Measurements from ENCODE around the gene KRTAP4-5. TPM values are rescaled to one million over a fixed set of nuclear protein-coding genes. Genes with fewer than 3 reads are reported as not detected.
A peak's percentile ranks its signal among the peaks of the same experiment; 100 is the strongest.
"Not testable (repeated sequence)": the region's sequence is repeated elsewhere in the genome, so short reads cannot be mapped to it uniquely, and the experiment has no call there.

The KRTAP4-5 gene
- total RNA-seq, 2 donors from 2014 or later, result not detected

GRCh38 chr17:41107941-41108450 is 41.6 kb downstream of the KRTAP4-5 start:
- H3K4me3 Mint-ChIP-seq, result peak overlapping the region; percentile 27

GRCh38 chr17:41105347-41105746 is 44.3 kb downstream of the KRTAP4-5 start, which contains the start of gene KRTAP4-9:
KRTAP4-9 (plus strand) TSS chr17:41105389; CDS start chr17:41105389, 0 bp downstream.
- H3K4me3 Mint-ChIP-seq, result not testable (repeated sequence)

More at GRCh38 chr17:41107941-41108450, 41.6 kb downstream of the KRTAP4-5 start:
- H3K27me3 Mint-ChIP-seq, result no peaks in the 10 kb centered on the region
- H3K4me1 Mint-ChIP-seq, result peaks cover 5% of the 10 kb centered on the region
- H3K36me3 Mint-ChIP-seq (ENCODE audit: low read depth), result no peaks in the 10 kb centered on the region
- no peak for ATAC-seq (replicated peaks)
- no peak overlapping the region for H3K27ac Mint-ChIP-seq
- no peaks in the 10 kb centered on the region for H3K9me3 Mint-ChIP-seq

GRCh38 chr17:41104386-41105038 is 45.1 kb downstream of the KRTAP4-5 start:
- H3K9me3 Mint-ChIP-seq; H3K27me3 Mint-ChIP-seq; H3K4me3 Mint-ChIP-seq; H3K27ac Mint-ChIP-seq; H3K4me1 Mint-ChIP-seq; H3K36me3 Mint-ChIP-seq (ENCODE audit: low read depth): not testable (repeated sequence)
- peak; percentile 73 for ATAC-seq (replicated peaks)

More at GRCh38 chr17:41105347-41105746, 44.3 kb downstream of the KRTAP4-5 start, which contains the start of gene KRTAP4-9:
- H3K9me3 Mint-ChIP-seq; ATAC-seq (replicated peaks); H3K27me3 Mint-ChIP-seq; H3K27ac Mint-ChIP-seq; H3K36me3 Mint-ChIP-seq (ENCODE audit: low read depth); H3K4me1 Mint-ChIP-seq: not testable (repeated sequence)

- Mint-ChIP-seq H3K9me3 (no peaks in the 10 kb centered on the region), H3K27ac (no peak overlapping the region), H3K27me3 (no peaks in the 10 kb centered on the region), H3K36me3 (ENCODE audit: low read depth) (no peaks in the 10 kb centered on the region), H3K4me1 (peaks cover 5% of the 10 kb centered on the region), H3K4me3 (no peak overlapping the region)
- ATAC-seq (replicated peaks), result no peak
These were observed 45.7 kb downstream of the KRTAP4-5 start for GRCh38 chr17:41103896-41104295.

- Mint-ChIP-seq H3K27ac (no peak within 1 kb of the TSS), H3K4me1 (peaks cover 5% of the 10 kb centered on the region), H3K9me3 (no peaks in the 10 kb centered on the region), H3K36me3 (ENCODE audit: low read depth) (no peaks in the 10 kb centered on the region), H3K27me3 (peaks cover 11% of the 10 kb centered on the region), H3K4me3 (no peak within 1 kb of the TSS)
- no peak for ATAC-seq (replicated peaks)
These were observed 47.9 kb downstream of the KRTAP4-5 start, which contains the start of gene KRTAP4-16 for GRCh38 chr17:41101586-41102259. KRTAP4-16 (minus strand) TSS chr17:41102209; CDS start chr17:41102209, 0 bp downstream.

- not testable (repeated sequence) for H3K36me3 Mint-ChIP-seq (ENCODE audit: low read depth); ATAC-seq (replicated peaks)
These were observed 49.7 kb downstream of the KRTAP4-5 start for GRCh38 chr17:41099682-41100480.

More at GRCh38 chr17:41099682-41100480, 49.7 kb downstream of the KRTAP4-5 start:
- not testable (repeated sequence) for H3K4me3 Mint-ChIP-seq, H3K9me3 Mint-ChIP-seq, H3K4me1 Mint-ChIP-seq, H3K27ac Mint-ChIP-seq
- H3K27me3 Mint-ChIP-seq, result peaks cover 15% of the 10 kb centered on the region

Other genes starting within 250 kb of the KRTAP4-5 start
- under 1 TPM in 1 of 2 donors, not detected in 1; 0.50 TPM for gene KRT23, start 212.2 kb downstream of the KRTAP4-5 start, total RNA-seq
- gene KRT39, start 182.9 kb downstream of the KRTAP4-5 start, total RNA-seq, result not detected
- gene KRT40, start 165.5 kb downstream of the KRTAP4-5 start, total RNA-seq, result not detected
- gene KRTAP3-3, start 155.7 kb downstream of the KRTAP4-5 start, total RNA-seq, result not detected
- not detected for gene KRTAP3-2, start 149.9 kb downstream of the KRTAP4-5 start, total RNA-seq
- gene KRTAP3-1, start 140.7 kb downstream of the KRTAP4-5 start, total RNA-seq, result not detected
- gene KRTAP1-5, start 122.6 kb downstream of the KRTAP4-5 start, total RNA-seq, result not detected
- not detected for gene KRTAP1-4, start 119.6 kb downstream of the KRTAP4-5 start, total RNA-seq
- gene KRTAP1-3, start 115.0 kb downstream of the KRTAP4-5 start, total RNA-seq, result not detected
- gene KRTAP1-1, start 108.4 kb downstream of the KRTAP4-5 start, total RNA-seq, result not detected
- gene KRTAP2-1, start 102.5 kb downstream of the KRTAP4-5 start, total RNA-seq, result not detected
- not detected for gene KRTAP2-2, start 94.6 kb downstream of the KRTAP4-5 start, total RNA-seq
- gene KRTAP2-3, start 89.7 kb downstream of the KRTAP4-5 start, total RNA-seq, result not detected
- gene KRTAP2-4, start 83.9 kb downstream of the KRTAP4-5 start, total RNA-seq, result not detected
- not detected for gene KRTAP4-7, start 65.7 kb downstream of the KRTAP4-5 start, total RNA-seq
- gene KRTAP4-8, start 51.7 kb downstream of the KRTAP4-5 start, total RNA-seq, result not detected
- gene KRTAP4-16, start 47.6 kb downstream of the KRTAP4-5 start, total RNA-seq, result not detected
- not detected for gene KRTAP4-9, start 44.4 kb downstream of the KRTAP4-5 start, total RNA-seq
- not detected for gene KRTAP4-11, start 31.5 kb downstream of the KRTAP4-5 start, total RNA-seq
- not detected for gene KRTAP4-12, start 25.6 kb downstream of the KRTAP4-5 start, total RNA-seq
- gene KRTAP4-6, start 9.3 kb downstream of the KRTAP4-5 start, total RNA-seq, result not detected
- not detected for gene KRTAP4-4, start 10.9 kb upstream of the KRTAP4-5 start, total RNA-seq
- gene KRTAP4-3, start 18.4 kb upstream of the KRTAP4-5 start, total RNA-seq, result not detected
- not detected for gene KRTAP4-2, start 28.4 kb upstream of the KRTAP4-5 start, total RNA-seq
- not detected for gene KRTAP4-1, start 35.1 kb upstream of the KRTAP4-5 start, total RNA-seq
- gene KRTAP9-1, start 40.1 kb upstream of the KRTAP4-5 start, total RNA-seq, result not detected
- gene KRTAP9-2, start 76.8 kb upstream of the KRTAP4-5 start, total RNA-seq, result not detected
- not detected for gene KRTAP9-3, start 82.6 kb upstream of the KRTAP4-5 start, total RNA-seq
- gene KRTAP9-8, start 88.2 kb upstream of the KRTAP4-5 start, total RNA-seq, result not detected
- gene KRTAP9-4, start 99.9 kb upstream of the KRTAP4-5 start, total RNA-seq, result not detected
- not detected for gene KRTAP9-9, start 105.6 kb upstream of the KRTAP4-5 start, total RNA-seq
- gene KRTAP9-6, start 115.6 kb upstream of the KRTAP4-5 start, total RNA-seq, result not detected
- not detected for gene KRTAP9-7, start 125.9 kb upstream of the KRTAP4-5 start, total RNA-seq
- gene KRTAP29-1, start 153.0 kb upstream of the KRTAP4-5 start, total RNA-seq, result not detected
- gene KRTAP16-1, start 159.5 kb upstream of the KRTAP4-5 start, total RNA-seq, result under 1 TPM; 0.15 to 0.26 TPM
- not detected for gene KRTAP17-1, start 165.9 kb upstream of the KRTAP4-5 start, total RNA-seq
- gene KRT33A, start 201.0 kb upstream of the KRTAP4-5 start, total RNA-seq, result not detected
- not detected for gene KRT33B, start 220.0 kb upstream of the KRTAP4-5 start, total RNA-seq
- not detected for gene KRT34, start 232.5 kb upstream of the KRTAP4-5 start, total RNA-seq
- not detected for gene KRT31, start 247.8 kb upstream of the KRTAP4-5 start, total RNA-seq

All from activated T-helper 17 cell treated with anti-CD3 and anti-CD28 coated beads, Interleukin-2, amount 50 U/mL, for 72 hours (primary cell).